Suprapubic skin (tissue), 4 donors: ENCODE data around the gene OAF. TPM values are rescaled to one million over a fixed set of nuclear protein-coding genes. Genes with fewer than 3 reads are reported as not detected.

Source experiments
- DNase-seq, 2 donors: peaks; one replicate each; pipeline ENCODE4 v3.0.0-alpha.2; 2019; ENCODE audit warnings: low spot score in 2 of 2
- H3K27ac ChIP-seq: fragments of 200-600 bp; sonication (generic); one replicate; pipeline ENCODE4 v1.5.1; 2019
- H3K27me3 ChIP-seq: fragments of 200-600 bp; sonication (generic); one replicate; pipeline ENCODE4 v1.5.1; 2019
- H3K36me3 ChIP-seq: fragments of 200-600 bp; sonication (generic); one replicate; pipeline ENCODE4 v1.5.1; 2019
- H3K4me1 ChIP-seq: fragments of 200-600 bp; sonication (generic); one replicate; pipeline ENCODE4 v1.5.1; 2019
- H3K4me3 ChIP-seq: fragments of 200-600 bp; sonication (generic); one replicate; pipeline ENCODE4 v1.5.1; 2019; ENCODE audit warnings: mild to moderate bottlenecking
- H3K9me3 ChIP-seq: fragments of 200-600 bp; sonication (generic); one replicate; pipeline ENCODE4 v1.5.1; 2019
- CTCF ChIP-seq, 2 donors: fragments of 200-600 bp in 1 of 2; fragments of 450-650 bp in 1 of 2; sonication (generic) in 1 of 2; IDR thresholded peaks; one replicate each; pipeline ENCODE4 v1.5.1; 2016 to 2019; ENCODE audit warnings: antibody characterized with exemption in 2 of 2, mild to moderate bottlenecking in 1 of 2, moderate library complexity in 1 of 2
- EP300 ChIP-seq: sonication (generic); formaldehyde crosslinking; IDR thresholded peaks from one replicate; pipeline ENCODE4 v1.6.1; 2017; ENCODE audit warnings: antibody characterized with exemption
- POLR2A ChIP-seq, 2 donors: fragments of 450-650 bp; IDR thresholded peaks; one replicate each; pipeline ENCODE4 v1.6.1; 2017; ENCODE audit warnings: antibody characterized with exemption in 2 of 2, mild to moderate bottlenecking in 2 of 2, moderate library complexity in 2 of 2
- POLR2AphosphoS5 ChIP-seq, 3 donors: sonication (generic); formaldehyde crosslinking; IDR thresholded peaks; one replicate each; pipeline ENCODE4 v1.6.1; 2017; ENCODE audit warnings: antibody characterized with exemption in 3 of 3
- WGBS: methylation state at CpG from one replicate; pipeline ENCODE4 v1.1.5; 2018; 5-methylcytosine and 5-hydroxymethylcytosine counted together
- total RNA-seq, 4 donors: library from RNA; depleted of rRNA; stranded (reverse); fragments of >200 nt; gene quantifications; one replicate each; pipeline ENCODE4 v1.1.0, GENCODE V29; 2016

The OAF gene
- total RNA-seq, 4 donors from 2014 or later, result 5.0 to 13.0 (median 10.8) TPM

- Histone ChIP-seq H3K4me3 (peak overlapping the region; percentile 52), H3K36me3 (no peaks in the 10 kb centered on the region), H3K27ac (no peak overlapping the region), H3K27me3 (no peaks in the 10 kb centered on the region), H3K9me3 (no peaks in the 10 kb centered on the region), H3K4me1 (peaks cover 29% of the 10 kb centered on the region)
- TF ChIP-seq CTCF (IDR thresholded peaks at IDR 0.05) (no peak), POLR2A (IDR thresholded peaks at IDR 0.05) (no peak), POLR2AphosphoS5 (IDR thresholded peaks at IDR 0.05) (no peak), EP300 (no peak)
- peak in 1 of 2 donors; percentile 48 for DNase-seq
- WGBS, result 92% methylated on average over 6 of the region's 27 CpGs
Observed at GRCh38 chr11:120169981-120170698, 40.7 kb upstream of the OAF start.

GRCh38 chr11:120170741-120171261 lies 40.0 kb upstream of the OAF start:
- 81% methylated on average over 6 of the region's 12 CpGs for WGBS
- H3K27ac ChIP-seq, result no peak overlapping the region
- no peak overlapping the region for H3K4me3 ChIP-seq
- peaks cover 29% of the 10 kb centered on the region for H3K4me1 ChIP-seq
- no peaks in the 10 kb centered on the region for H3K27me3 ChIP-seq
- peak in 1 of 2 donors; percentile 50 for DNase-seq
- H3K9me3 ChIP-seq, result no peaks in the 10 kb centered on the region
- TF ChIP-seq EP300 (no peak), CTCF (IDR thresholded peaks at IDR 0.05) (no peak), POLR2A (IDR thresholded peaks at IDR 0.05) (no peak), POLR2AphosphoS5 (IDR thresholded peaks at IDR 0.05) (no peak)
- H3K36me3 ChIP-seq, result no peaks in the 10 kb centered on the region

GRCh38 chr11:120172054-120172911 lies 38.5 kb upstream of the OAF start:
- H3K27ac ChIP-seq, result no peak overlapping the region
- TF ChIP-seq POLR2AphosphoS5 (IDR thresholded peaks at IDR 0.05) (no peak), EP300 (no peak), CTCF (IDR thresholded peaks at IDR 0.05) (peak; percentile 75 to 93)
- no peaks in the 10 kb centered on the region for H3K9me3 ChIP-seq
- 26% methylated on average over 19 of the region's 24 CpGs for WGBS
- no peaks in the 10 kb centered on the region for H3K27me3 ChIP-seq
- peaks cover 29% of the 10 kb centered on the region for H3K4me1 ChIP-seq
- no peaks in the 10 kb centered on the region for H3K36me3 ChIP-seq
- no peak overlapping the region for H3K4me3 ChIP-seq
- DNase-seq, result peak in 1 of 2 donors; percentile 74

GRCh38 chr11:120173019-120173705 lies 37.7 kb upstream of the OAF start:
- DNase-seq, result peak in 1 of 2 donors; percentile 44
- no peaks in the 10 kb centered on the region for H3K9me3 ChIP-seq
- no peaks in the 10 kb centered on the region for H3K36me3 ChIP-seq
- TF ChIP-seq POLR2A (IDR thresholded peaks at IDR 0.05), result no peak
- TF ChIP-seq POLR2AphosphoS5 (IDR thresholded peaks at IDR 0.05), result no peak
- no peak for TF ChIP-seq EP300
- TF ChIP-seq CTCF (IDR thresholded peaks at IDR 0.05), result no peak
- H3K27me3 ChIP-seq, result no peaks in the 10 kb centered on the region
- WGBS, result 69% methylated on average over 11 of the region's 11 CpGs
- H3K4me1 ChIP-seq, result peaks cover 24% of the 10 kb centered on the region
- H3K27ac ChIP-seq, result no peak overlapping the region
- H3K4me3 ChIP-seq, result no peak overlapping the region
